HG03457 (cell line): ENCODE measurements around the gene KRT36.

ENCODE experiments used
- ATAC-seq: cut with Tn5 transposase; IDR thresholded peaks from one replicate; pipeline ENCODE4 v1.9.1; 2021; ENCODE audit warnings: moderate number of reproducible peaks; ENCODE audit not compliant: unreplicated experiment

The KRT36 gene

DNA sequence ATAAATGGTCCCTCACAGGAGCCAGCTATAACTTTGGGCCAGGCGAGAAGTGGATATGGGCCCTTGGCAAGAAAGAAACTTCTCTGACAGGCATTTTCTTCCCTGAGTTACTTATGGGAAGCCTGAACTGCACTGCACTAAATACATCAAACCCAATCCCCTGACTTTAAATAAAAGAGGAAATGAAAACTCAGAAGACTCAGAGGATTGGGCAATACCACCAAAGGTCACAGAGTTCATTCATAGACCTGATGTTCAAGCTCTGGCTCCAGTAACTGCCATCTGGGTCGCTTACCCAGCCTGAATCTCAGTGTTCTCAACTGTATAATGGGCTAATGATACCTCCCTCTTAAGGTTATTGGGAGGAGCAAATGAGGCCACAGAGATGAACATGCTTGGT, 9.6 kb downstream of the KRT36 start:
- ATAC-seq = no peak

DNA sequence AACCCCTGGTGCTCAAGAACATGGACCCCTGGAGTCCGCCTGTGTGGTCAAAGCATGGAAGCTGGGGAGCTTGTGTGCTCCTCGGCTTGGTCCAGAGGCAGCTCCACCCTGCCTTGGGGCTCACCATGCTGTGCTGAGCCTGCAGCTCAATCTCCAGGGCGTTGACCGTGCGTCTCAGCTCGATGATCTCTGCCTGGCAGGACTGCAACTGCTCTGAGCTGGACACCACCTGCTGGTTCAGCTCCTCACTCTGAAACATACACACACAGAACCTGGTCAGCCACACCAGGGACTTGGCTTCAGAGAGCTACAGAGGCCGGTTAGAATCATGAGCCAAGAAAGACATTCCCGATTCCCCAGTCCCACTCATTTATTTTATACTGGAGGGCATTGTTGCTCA, 11.5 kb downstream of the KRT36 start:
- no peak for ATAC-seq

DNA sequence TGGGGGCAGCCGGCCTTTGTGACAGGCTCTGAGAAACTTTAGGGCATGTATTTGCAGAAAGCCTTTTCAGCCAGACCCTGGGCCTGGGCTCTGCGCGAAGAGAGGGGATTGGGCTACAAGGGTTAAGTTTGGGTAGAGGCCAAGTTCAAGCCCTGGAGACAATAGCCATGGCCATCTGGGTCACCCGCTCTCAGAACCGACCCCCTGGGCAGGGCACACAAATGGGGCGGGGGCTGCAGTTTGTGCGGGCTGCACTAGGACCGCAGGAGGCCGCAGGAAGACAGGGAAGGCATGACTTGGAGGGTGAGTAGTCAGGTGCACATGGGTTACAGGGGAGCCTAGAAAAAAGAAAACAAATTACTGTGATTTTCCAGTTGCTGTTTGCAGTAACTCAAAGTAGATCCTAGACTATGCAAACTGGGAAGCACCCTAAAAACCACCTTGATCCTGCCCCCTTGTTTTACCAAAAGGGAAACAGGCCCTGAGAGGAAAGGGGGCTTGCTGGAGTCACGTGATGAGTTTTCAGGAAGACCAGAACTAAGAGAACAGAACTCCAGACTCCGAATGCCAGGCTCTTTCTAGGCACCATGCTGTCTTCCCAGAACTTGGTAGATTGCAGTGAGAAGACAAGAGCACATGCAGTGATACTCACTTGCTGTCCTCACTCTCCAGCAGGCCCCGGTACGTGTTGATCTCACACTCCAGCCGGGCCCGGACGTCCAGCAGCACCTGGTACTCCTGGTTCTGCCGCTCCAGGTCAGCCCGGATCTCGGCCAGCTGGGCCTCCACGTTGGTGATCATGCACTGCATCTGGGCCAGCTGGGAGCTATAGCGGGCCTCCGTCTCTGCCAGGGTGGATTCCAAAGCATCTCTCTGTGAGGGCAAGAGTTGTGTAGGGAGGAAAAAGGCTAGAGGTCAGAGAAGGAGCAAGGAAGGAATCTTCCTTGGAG, 12.6 kb downstream of the KRT36 start:
- ATAC-seq = no peak

DNA sequence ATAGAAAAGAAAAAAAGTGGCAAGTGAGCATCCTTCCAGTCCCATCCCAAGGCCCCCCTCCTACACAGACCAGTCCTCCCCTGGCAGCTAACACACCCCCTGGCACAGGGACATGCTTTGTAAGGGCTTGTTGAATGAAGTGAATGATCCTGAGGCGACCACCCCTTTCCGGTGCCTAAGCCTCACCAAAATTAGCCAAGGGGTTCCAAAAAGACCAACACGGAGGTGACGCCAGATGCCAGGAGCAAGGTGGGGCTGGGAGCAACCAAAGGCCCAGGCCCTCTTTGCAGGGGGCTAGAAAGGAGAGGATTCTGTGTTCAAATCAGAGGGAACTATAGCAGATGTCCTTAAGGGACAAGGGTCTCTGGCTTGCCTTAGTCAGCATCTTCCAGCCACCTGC, 14.3 kb downstream of the KRT36 start:
- ATAC-seq = no peak

DNA sequence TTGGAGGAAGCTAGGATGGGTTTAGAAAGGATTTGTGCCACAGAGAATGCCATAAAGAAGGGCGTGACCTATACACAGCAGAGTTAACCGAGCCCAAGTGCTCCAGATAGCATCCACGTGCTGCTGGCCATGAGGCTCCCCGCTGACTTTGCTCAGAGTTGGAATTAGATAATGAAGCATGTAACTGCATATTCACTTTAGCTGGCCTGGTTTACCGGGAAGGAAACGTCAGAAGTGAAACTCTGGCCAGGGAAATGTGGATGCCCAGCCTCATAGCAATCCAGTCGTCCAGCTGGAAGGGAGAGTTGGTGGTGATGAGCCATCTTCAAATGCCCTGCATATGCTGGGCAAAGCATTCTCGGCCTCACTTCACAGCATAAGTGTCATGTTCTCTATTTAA, 14.8 kb downstream of the KRT36 start:
- ATAC-seq = no peak

DNA sequence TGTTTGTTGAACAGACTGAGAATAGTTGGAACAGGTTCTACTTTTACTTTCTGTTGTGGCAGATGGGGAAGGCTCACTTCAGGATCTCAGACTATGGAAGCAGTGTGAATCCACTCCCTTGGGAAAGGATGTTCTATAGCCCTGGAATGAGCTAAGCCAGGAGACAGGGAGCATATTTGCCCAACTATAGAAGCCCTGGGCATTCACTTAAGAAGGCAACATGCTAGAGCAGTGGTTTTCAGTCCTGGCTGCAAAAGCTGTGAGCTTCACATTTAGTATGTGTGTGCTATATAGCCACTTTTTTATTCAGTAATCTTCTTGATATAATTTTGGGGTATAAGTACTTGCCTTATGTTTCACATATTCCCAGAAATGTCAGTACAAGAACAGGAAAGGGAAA, 21.4 kb downstream of the KRT36 start:
- no peak for ATAC-seq

DNA sequence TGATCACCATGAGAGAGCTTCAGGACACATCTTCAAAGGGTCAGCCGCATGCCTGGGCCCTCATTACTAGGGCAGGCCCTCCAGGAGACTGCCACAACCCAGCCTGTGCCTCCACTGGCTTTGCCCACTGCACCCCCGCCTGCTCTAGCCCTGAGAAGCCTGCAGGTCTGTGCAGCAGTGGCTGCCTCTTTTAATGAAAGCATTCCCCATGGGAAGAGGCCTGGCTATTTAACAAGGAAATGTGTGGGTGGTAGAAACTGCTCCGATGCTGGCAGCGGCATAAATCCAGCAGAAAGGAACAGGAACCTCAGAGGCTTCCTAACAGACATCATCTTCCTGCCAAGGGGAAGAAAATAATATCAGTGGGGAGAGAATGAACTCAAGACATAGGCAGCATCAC, 22.1 kb downstream of the KRT36 start:
- no peak for ATAC-seq

DNA sequence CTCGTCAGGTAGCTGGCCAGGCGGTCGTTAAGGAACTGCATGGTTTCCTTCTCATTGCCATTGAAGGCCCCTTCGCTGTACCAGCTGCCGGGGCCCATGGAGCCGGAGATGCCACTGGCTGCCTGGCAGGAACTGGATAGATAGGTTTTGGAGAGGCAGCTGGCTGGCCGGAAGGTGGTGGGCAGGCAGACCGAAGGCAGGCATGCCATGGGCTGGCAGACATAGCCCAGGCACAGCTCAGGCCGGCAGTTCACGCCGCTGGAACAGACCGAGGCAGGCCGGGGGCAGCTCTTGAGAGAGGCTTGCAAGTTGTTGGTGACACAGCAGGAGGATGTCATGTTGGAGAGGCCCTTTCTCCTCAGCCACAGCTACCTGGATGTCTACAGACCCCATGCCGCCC, 22.7 kb downstream of the KRT36 start, which contains the start of gene KRT32:
Gene KRT32 (minus strand): TSS at position 399 of the 400 bp plus-strand sequence. CDS start 61 bp downstream, at position 338.
- ATAC-seq = no peak

DNA sequence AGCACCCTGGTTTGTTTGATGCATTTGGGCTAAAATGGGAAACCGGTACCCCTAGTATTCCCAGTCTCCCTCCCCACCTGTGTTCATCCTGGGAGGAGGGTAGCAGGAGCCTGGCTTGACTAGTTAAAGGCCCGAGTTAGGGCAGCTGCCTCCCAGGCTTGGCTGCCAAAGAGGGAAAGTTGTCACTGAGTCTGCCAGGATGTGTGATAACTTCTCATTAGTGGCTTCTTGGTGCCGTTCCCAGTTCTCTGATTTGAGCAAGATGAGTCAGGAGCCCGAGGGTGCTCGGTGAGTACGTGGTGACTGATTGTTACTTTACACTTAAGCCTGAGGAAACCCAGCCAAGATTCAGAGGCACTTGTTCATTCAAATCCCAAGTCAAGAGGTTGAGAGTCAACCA, 25.0 kb downstream of the KRT36 start:
- no peak for ATAC-seq

DNA sequence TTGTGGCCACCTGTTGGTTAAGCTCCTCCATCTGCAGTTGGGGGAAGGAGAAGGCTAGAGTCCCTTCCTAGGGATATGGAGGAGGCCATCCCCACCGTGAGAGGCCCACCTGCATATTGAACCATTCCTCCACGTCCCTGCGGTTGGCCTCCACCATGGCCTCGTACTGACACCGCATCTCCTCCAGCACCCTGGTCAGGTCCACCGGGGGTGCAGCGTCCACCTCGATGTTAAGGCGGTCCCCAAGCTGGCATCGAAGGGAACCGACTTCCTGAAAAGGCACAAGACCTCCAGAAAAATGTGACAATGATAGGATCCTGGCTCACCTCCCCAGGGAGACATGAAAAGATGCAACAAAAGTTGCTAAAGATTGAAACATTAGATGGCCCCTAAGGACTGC, 25.5 kb downstream of the KRT36 start:
- no peak for ATAC-seq

DNA sequence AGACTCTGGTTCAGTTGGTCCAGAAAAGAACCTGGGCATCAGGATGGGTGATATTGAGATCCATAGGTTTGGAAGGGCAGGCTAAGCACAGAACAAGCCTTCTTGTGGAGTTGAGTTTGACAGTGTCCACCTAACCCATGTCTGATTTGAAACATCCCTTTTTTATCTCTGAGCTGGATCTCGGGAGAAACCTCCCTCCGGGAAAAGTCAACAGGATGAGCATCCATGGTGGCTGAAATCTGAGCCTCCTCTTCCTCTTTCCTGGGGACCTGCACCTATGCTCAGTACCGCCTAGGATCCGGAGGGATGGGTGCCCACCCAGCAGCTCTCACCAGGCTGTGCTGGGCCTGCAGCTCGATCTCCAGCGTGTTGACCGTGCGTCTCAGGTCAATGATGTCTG, 26.0 kb downstream of the KRT36 start:
- ATAC-seq = no peak

DNA sequence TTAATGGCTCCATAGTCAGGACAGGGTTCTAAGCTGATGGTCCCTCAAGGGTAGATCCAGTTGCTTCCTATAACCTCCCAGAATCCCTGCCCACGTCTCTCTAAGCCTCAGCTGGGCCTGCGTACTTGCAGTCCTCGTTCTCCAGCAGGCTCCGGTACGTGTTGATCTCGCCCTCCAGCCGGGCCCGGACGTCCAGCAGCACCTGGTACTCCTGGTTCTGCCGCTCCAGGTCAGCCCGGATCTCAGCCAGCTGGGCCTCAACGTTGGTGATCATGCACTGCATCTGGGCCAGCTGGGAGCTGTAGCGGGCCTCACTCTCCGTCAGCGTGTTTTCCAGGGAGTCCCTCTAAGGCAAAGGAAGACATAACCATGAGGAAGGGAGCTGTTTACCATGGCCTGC, 27.0 kb downstream of the KRT36 start:
- no peak for ATAC-seq

DNA sequence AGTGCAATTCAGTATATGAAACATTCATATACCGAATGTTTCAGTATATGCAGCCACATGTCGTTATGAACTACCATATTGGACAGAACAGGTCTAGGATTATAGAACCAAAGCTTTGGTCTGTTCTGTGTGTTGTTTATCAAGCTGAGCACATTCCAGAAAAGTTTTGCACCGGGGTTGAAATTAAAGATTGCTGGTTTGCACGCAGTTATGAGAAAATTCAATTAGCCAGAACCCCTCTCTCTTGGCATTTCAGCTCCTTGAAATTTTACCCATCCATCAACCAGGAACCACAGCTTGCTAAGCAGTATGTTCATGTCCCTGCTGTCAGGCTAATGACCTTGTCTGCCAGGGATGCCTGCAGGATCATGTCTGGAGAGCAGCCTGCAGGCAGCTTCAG, 32.0 kb downstream of the KRT36 start:
- no peak for ATAC-seq

DNA sequence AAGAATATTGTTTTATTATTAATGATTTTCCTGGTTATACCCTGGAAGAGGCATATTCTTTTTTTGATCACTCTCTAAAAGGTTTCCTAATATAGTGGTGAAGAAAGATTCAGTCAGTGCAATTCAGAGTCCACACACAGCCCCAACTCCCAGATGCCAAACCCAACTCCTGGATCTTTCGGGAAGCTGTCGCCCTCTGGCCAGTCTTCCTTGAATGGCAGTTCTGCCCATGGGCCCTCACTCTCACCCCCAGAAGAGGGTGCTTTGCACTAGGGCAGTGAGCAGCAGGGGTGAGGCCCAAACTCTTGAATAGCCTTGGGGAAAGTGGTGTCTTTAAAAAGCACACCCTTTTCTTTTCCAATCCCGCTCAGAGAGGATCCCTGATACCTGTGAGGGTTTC, 33.5 kb downstream of the KRT36 start:
- no peak for ATAC-seq

DNA sequence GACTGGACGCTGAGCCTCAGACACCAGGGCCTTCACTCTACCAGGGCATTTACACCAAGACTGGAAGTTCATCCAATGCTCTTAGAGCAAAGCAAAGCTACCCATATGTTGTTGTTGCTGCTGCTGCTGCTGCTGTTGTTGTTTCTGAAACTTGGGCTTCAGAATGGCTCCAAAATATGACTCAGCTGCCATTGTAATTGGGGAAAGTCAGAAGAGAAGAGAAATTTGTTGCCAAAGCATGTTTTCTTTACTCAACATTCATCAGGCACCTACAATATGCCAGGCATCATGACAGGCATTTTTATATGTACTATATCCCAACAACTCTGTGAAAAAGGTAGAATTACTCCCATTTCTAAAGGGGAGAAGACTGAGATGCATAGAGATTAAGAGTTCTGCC, 34.5 kb downstream of the KRT36 start:
- no peak for ATAC-seq

DNA sequence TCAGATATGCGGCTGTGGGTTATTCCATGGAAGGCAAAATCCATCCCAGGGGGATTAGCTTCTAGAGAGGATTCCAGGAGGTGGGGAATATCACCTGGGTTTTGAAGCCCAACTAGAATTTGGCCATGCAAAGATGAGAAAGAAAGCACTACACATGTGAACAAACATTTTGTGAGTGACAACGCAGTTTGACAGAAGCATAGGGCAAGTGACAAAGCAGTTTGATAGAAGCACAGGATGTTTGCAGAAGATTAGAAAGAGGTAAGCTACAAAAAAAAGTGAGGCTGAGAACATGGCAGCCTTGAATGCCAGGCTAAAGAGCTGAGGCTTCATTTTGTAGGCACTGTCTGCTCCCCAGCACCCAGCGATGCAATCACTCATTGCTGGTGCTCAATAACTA, 36.6 kb downstream of the KRT36 start:
- ATAC-seq = no peak

DNA sequence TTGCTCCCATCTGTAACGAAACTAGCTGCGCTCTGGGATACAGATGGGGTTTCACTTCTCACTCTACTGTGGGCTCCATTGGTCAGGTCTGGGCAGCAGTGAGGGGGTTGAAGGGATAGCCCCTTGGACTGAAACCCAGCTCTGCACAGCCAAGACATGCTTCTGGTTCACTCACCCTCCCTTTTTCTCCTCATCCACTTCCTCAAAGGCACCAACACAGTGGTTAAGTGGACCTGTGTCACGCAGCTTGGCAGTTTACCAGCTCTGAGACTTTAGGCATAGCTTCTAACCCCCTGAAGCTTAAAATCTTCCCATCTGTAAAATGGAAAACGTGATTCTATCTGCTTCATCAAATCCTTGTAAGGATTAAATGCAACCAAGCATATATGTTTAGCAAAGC, 37.4 kb downstream of the KRT36 start:
- ATAC-seq = no peak

DNA sequence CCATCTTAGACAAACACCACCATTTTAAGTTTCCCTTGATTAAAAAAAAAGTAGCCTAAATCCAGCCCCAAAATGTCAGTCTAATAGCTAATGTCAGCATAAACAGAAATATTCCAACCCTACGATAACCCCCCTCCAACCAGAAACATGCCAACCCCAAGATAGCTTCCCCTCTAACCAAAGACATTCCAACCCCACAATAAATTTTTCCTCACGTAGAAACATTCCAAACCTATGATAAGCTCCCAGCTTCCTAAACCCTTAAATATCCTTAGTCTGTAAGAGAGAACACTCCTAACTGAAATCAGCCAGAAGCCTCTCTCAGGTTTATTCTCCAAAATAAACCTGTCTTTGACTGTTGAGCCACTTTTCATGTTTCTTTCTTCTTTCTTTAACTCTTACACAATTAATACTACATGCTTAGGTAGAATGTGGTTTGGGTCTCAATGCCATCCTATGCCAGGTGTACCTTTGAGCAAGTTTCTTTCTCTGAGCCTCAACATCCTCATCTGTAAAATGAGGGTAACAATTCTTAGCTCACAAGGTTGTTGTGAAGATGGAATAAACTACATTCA, 38.5 kb downstream of the KRT36 start:
- no peak for ATAC-seq

DNA sequence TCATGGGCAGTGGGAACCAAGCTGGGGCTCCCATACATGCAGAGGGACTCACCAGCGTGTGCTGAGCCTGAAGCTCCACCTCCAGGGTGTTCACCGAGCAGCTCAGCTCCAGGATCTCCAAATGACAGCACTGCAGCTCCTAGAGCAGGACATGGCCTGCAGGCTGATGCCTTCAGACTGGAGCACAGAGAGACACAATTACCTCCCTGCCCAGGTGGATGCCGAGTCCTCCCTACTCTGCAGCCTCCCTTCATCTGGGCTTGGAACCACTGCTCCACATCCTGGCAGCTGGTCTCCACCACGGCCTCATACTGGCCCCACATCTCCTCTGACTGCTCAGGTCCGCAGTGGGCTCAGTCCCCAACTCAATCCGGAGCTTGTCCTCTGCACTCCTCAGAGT, 40.7 kb downstream of the KRT36 start:
- no peak for ATAC-seq

DNA sequence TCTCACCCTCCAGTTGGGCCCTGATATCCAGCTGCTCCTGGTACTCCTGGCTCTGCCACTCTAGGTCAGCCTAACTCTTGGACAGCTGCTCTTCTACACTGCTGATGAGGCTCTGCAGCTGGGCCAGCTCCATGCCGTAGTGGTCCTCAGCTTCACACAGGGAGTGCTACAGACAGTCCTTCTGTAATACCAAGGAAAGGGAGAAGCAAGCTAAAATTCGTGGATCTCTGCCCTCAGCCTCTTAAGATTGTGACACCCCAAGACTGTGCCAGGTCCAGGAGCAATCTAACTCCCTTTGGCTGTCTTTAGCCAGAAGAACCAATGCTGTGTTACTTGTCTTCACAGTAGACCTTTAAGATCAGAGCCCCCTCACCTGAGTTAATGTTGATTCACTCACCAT, 41.2 kb downstream of the KRT36 start:
- no peak for ATAC-seq

DNA sequence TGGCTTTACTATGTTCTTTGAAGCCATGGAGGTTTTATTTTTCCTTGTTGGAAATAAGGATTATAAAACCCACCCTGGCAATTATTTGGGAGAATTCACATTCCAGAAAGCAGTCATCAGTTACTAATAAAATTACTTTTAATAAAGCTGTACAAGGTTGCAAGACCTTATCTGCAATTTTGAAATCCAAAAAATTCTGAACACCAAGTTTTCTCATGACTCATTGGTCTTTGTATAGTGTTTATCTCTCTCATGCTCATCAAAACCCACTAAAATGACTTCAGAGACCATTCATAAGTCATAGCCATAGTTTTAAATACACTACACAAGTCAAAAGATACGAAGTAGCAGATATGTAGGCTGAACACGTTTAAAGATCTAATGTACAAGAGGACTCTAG, 42.9 kb downstream of the KRT36 start:
- ATAC-seq = no peak

DNA sequence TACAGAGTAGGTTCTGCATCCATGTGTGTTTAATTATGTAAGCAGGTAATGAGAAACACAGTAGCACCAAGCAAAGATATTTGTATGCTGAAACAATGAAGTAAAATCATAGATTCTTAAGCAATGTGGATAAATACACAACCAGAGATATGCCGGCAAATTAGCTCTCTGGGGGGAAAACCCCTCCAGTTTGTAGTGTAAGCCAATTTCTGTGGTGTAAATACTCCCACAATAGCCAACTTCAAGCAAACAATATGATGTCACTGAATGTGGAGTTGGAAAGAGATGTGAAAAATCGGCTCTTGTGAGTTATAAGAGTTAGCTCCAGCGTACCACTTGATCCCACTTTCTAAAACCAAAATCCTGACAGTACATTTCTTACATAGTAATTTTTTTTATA, 45.1 kb downstream of the KRT36 start:
- ATAC-seq = no peak

DNA sequence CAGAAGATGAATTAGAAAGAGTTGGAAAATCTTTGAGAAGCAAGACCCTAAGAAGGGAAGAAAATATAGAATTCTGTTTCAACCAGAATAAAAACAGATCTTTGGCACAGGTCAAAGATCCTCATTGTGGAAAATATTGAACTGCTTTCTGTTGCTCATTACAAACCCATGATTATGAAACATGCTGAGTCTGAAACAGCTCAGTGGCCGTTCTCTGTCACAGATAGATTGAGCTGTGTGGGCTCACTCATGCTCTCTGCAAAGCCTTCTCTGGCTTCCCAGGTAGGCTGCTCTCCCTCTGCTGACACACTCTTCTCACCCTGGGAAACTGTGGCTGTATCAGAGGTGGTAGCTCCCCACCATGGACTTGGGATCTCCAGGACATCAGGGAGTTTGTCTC, 45.5 kb downstream of the KRT36 start:
- ATAC-seq = no peak
